Measurements from ENCODE around the gene SUCO.

SUCO gene

GRCh38 chr1:172488393-172488792, 44.6 kb upstream of the SUCO start:
- no peak overlapping the region for H3K4me3 ChIP-seq (ENCODE audit: low read length, poor library complexity, severe bottlenecking)
- no peaks in the 10 kb centered on the region for H4K20me1 ChIP-seq (ENCODE audit: insufficient read depth, low read length, poor library complexity, severe bottlenecking)
- no peaks in the 10 kb centered on the region for H3F3A ChIP-seq (ENCODE audit: low read depth)
- no peak for TF ChIP-seq CTCF (conservative IDR thresholded peaks at IDR 0.05; ENCODE audit: low read length)
- no peaks in the 10 kb centered on the region for H3K79me2 ChIP-seq (ENCODE audit: insufficient read depth, low read length)
- no peak overlapping the region for H3K9ac ChIP-seq (ENCODE audit: low read depth, low read length, poor library complexity, severe bottlenecking)
- H3K36me3 ChIP-seq (ENCODE audit: insufficient read depth, low read length): no peaks in the 10 kb centered on the region
- no peaks in the 10 kb centered on the region for H3K9me3 ChIP-seq (ENCODE audit: insufficient read depth, low read depth, low read length)
- H3K4me1 ChIP-seq (ENCODE audit: insufficient read depth, low read length, poor library complexity, severe bottlenecking): peaks cover 28% of the 10 kb centered on the region
- H3K27me3 ChIP-seq (ENCODE audit: insufficient read depth, low read length, poor library complexity, severe bottlenecking): no peaks in the 10 kb centered on the region
- no peak overlapping the region for H2AFZ ChIP-seq (ENCODE audit: low read length)
- H3K4me2 ChIP-seq (ENCODE audit: low read depth, low read length, poor library complexity, severe bottlenecking): no peak overlapping the region
- no peaks in the 10 kb centered on the region for H3K9me2 ChIP-seq (replicated peaks; ENCODE audit: low read depth, low read length)

- TF ChIP-seq EZH2phosphoT487 (IDR thresholded peaks at IDR 0.05; ENCODE audit: borderline replicate concordance) (no peak), CTCF (conservative IDR thresholded peaks at IDR 0.05; ENCODE audit: low read length) (no peak)
- Histone ChIP-seq H3K9ac (ENCODE audit: low read depth, low read length, poor library complexity, severe bottlenecking) (no peak overlapping the region), H3K4me1 (ENCODE audit: insufficient read depth, low read length, poor library complexity, severe bottlenecking) (peaks cover 15% of the 10 kb centered on the region), H3K36me3 (ENCODE audit: insufficient read depth, low read length) (no peaks in the 10 kb centered on the region), H4K20me1 (ENCODE audit: insufficient read depth, low read length, poor library complexity, severe bottlenecking) (no peaks in the 10 kb centered on the region), H3K27me3 (ENCODE audit: insufficient read depth, low read length, poor library complexity, severe bottlenecking) (no peaks in the 10 kb centered on the region), H3K79me2 (ENCODE audit: insufficient read depth, low read length) (no peaks in the 10 kb centered on the region), H3K4me2 (ENCODE audit: low read depth, low read length, poor library complexity, severe bottlenecking) (no peak overlapping the region), H3F3A (ENCODE audit: low read depth) (no peaks in the 10 kb centered on the region), H3K9me3 (ENCODE audit: insufficient read depth, low read depth, low read length) (no peaks in the 10 kb centered on the region), H3K4me3 (ENCODE audit: low read length, poor library complexity, severe bottlenecking) (no peak overlapping the region), H3K9me2 (replicated peaks; ENCODE audit: low read depth, low read length) (no peaks in the 10 kb centered on the region), H2AFZ (ENCODE audit: low read length) (no peak overlapping the region)
These were observed 43.1 kb upstream of the SUCO start for GRCh38 chr1:172489847-172490246.

GRCh38 chr1:172492421-172492820, 40.5 kb upstream of the SUCO start:
- H3K36me3 ChIP-seq (ENCODE audit: insufficient read depth, low read length): no peaks in the 10 kb centered on the region
- H3F3A ChIP-seq (ENCODE audit: low read depth): no peaks in the 10 kb centered on the region
- no peaks in the 10 kb centered on the region for H3K79me2 ChIP-seq (ENCODE audit: insufficient read depth, low read length)
- no peak overlapping the region for H2AFZ ChIP-seq (ENCODE audit: low read length)
- no peak overlapping the region for H3K4me2 ChIP-seq (ENCODE audit: low read depth, low read length, poor library complexity, severe bottlenecking)
- H3K4me1 ChIP-seq (ENCODE audit: insufficient read depth, low read length, poor library complexity, severe bottlenecking): peaks cover 8% of the 10 kb centered on the region
- no peak for TF ChIP-seq EZH2phosphoT487 (IDR thresholded peaks at IDR 0.05; ENCODE audit: borderline replicate concordance)
- TF ChIP-seq CTCF (conservative IDR thresholded peaks at IDR 0.05; ENCODE audit: low read length): no peak
- H4K20me1 ChIP-seq (ENCODE audit: insufficient read depth, low read length, poor library complexity, severe bottlenecking): no peaks in the 10 kb centered on the region
- no peak overlapping the region for H3K4me3 ChIP-seq (ENCODE audit: low read length, poor library complexity, severe bottlenecking)
- no peaks in the 10 kb centered on the region for H3K9me3 ChIP-seq (ENCODE audit: insufficient read depth, low read depth, low read length)
- no peaks in the 10 kb centered on the region for H3K9me2 ChIP-seq (replicated peaks; ENCODE audit: low read depth, low read length)
- no peaks in the 10 kb centered on the region for H3K27me3 ChIP-seq (ENCODE audit: insufficient read depth, low read length, poor library complexity, severe bottlenecking)
- H3K9ac ChIP-seq (ENCODE audit: low read depth, low read length, poor library complexity, severe bottlenecking): no peak overlapping the region
